ENCODE measurements around the gene SPSB1.

Gene SPSB1

GRCh38 chr1:9292361-9293240, at the start of gene SPSB1:
Gene SPSB1, plus strand, starts transcription at chr1:9292894. Its CDS starts 62,998 bp downstream, at chr1:9355892.
- peak; percentile 31 to 53 (median 47) for DNase-seq (ENCODE audit: low read depth in 3 of 3, low spot score in 1 of 3)

- DNase-seq (ENCODE audit: low read depth in 3 of 3, low spot score in 1 of 3), result no peak
These were observed 49.5 kb upstream of the SPSB1 start for GRCh38 chr1:9243066-9243739.

GRCh38 chr1:9244501-9245229, 48.0 kb upstream of the SPSB1 start:
- DNase-seq (ENCODE audit: low read depth in 3 of 3, low spot score in 1 of 3), result no peak

- no peak for DNase-seq (ENCODE audit: low read depth in 3 of 3, low spot score in 1 of 3)
These were observed 47.5 kb upstream of the SPSB1 start for GRCh38 chr1:9245230-9245619.

GRCh38 chr1:9245661-9246060, 47.0 kb upstream of the SPSB1 start:
- no peak for DNase-seq (ENCODE audit: low read depth in 3 of 3, low spot score in 1 of 3)

GRCh38 chr1:9246215-9246614, 46.5 kb upstream of the SPSB1 start:
- no peak for DNase-seq (ENCODE audit: low read depth in 3 of 3, low spot score in 1 of 3)

GRCh38 chr1:9246841-9247785, 45.6 kb upstream of the SPSB1 start:
- DNase-seq (ENCODE audit: low read depth in 3 of 3, low spot score in 1 of 3), result no peak

GRCh38 chr1:9247894-9248293, 44.8 kb upstream of the SPSB1 start:
- no peak for DNase-seq (ENCODE audit: low read depth in 3 of 3, low spot score in 1 of 3)

GRCh38 chr1:9248341-9249262, 44.1 kb upstream of the SPSB1 start:
- no peak for DNase-seq (ENCODE audit: low read depth in 3 of 3, low spot score in 1 of 3)

GRCh38 chr1:9249263-9249533, 43.5 kb upstream of the SPSB1 start:
- no peak for DNase-seq (ENCODE audit: low read depth in 3 of 3, low spot score in 1 of 3)

- DNase-seq (ENCODE audit: low read depth in 3 of 3, low spot score in 1 of 3), result no peak
These were observed 42.9 kb upstream of the SPSB1 start for GRCh38 chr1:9249534-9250410.

GRCh38 chr1:9250411-9251381, 42.0 kb upstream of the SPSB1 start:
- no peak for DNase-seq (ENCODE audit: low read depth in 3 of 3, low spot score in 1 of 3)

- no peak for DNase-seq (ENCODE audit: low read depth in 3 of 3, low spot score in 1 of 3)
These were observed 41.2 kb upstream of the SPSB1 start for GRCh38 chr1:9251501-9251900.

- DNase-seq (ENCODE audit: low read depth in 3 of 3, low spot score in 1 of 3), result no peak
These were observed 39.7 kb upstream of the SPSB1 start for GRCh38 chr1:9253004-9253403.

GRCh38 chr1:9253453-9254105, 39.1 kb upstream of the SPSB1 start:
- no peak for DNase-seq (ENCODE audit: low read depth in 3 of 3, low spot score in 1 of 3)

- no peak for DNase-seq (ENCODE audit: low read depth in 3 of 3, low spot score in 1 of 3)
These were observed 36.4 kb upstream of the SPSB1 start for GRCh38 chr1:9256332-9256731.

- no peak for DNase-seq (ENCODE audit: low read depth in 3 of 3, low spot score in 1 of 3)
These were observed 34.8 kb upstream of the SPSB1 start for GRCh38 chr1:9257851-9258250.
